Heart left ventricle (tissue), 16 donors: ENCODE data around the gene ZNF333. TPM values are rescaled to one million over a fixed set of nuclear protein-coding genes. Genes with fewer than 3 reads are reported as not detected.

Source experiments
- ATAC-seq, 4 donors: fragments of 200-7000 bp; cut with Tn5 transposase; one replicate each; pipeline ENCODE4 v1.9.1; 2020 to 2022; ENCODE audit warnings: moderate library complexity in 4 of 4, mild to moderate bottlenecking in 3 of 4, moderate number of reproducible peaks in 1 of 4
- DNase-seq, 5 donors: peaks; one replicate each; pipeline ENCODE4 v3.0.0-alpha.2; 2020
- H3K27ac ChIP-seq, 12 donors: fragments of 200-600 bp; sonication (generic) in 4 of 12; one replicate each; pipeline versions ENCODE4 v1.5.0 to v1.8.0; 2016 to 2022; ENCODE audit warnings: mild to moderate bottlenecking in 2 of 12
- H3K27me3 ChIP-seq, 9 donors: fragments of 200-600 bp; sonication (generic) in 2 of 9; one replicate each; pipeline versions ENCODE4 v1.5.1 to v1.8.0; 2016 to 2022; ENCODE audit warnings: mild to moderate bottlenecking in 3 of 9
- H3K36me3 ChIP-seq, 9 donors: fragments of 200-600 bp; sonication (generic) in 2 of 9; one replicate each; pipeline versions ENCODE4 v1.5.0 to v1.8.0; 2018 to 2022; ENCODE audit warnings: mild to moderate bottlenecking in 2 of 9
- H3K4me1 ChIP-seq, 12 donors: fragments of 200-600 bp; sonication (generic) in 4 of 12; one replicate each; pipeline versions ENCODE4 v1.5.0 to v1.8.0; 2016 to 2022; ENCODE audit warnings: mild to moderate bottlenecking in 3 of 12
- H3K4me3 ChIP-seq, 12 donors: fragments of 200-600 bp; sonication (generic) in 4 of 12; one replicate each; pipeline versions ENCODE4 v1.5.0 to v1.8.0; 2017 to 2022; ENCODE audit warnings: mild to moderate bottlenecking in 9 of 12, moderate library complexity in 4 of 12
- H3K9me3 ChIP-seq, 12 donors: fragments of 200-600 bp; sonication (generic) in 4 of 12; one replicate each; pipeline versions ENCODE4 v1.5.0 to v1.8.0; 2016 to 2022; ENCODE audit warnings: mild to moderate bottlenecking in 1 of 12
- POLR2A ChIP-seq, 2 donors: fragments of 450-650 bp; IDR thresholded peaks; one replicate each; pipeline ENCODE4 v1.6.1; 2017; ENCODE audit warnings: antibody characterized with exemption in 2 of 2, mild to moderate bottlenecking in 2 of 2, moderate library complexity in 2 of 2
- WGBS, 4 donors: extraction: QIAGEN DNeasy Blood & Tissue Kit in 2 of 4; methylation state at CpG; one replicate each; pipeline versions ENCODE4 v1.1.5 to v1.1.7; 2013 to 2018; 5-methylcytosine and 5-hydroxymethylcytosine counted together
- intact Hi-C, 10 donors: fragments of 100-400 bp; cut with DNase I; formaldehyde crosslinking; loops; one replicate each; pipeline versions ENCODE4 v1.11.1 to v1.14.2; 2022
- polyA plus RNA-seq, 2 donors: library from polyadenylated mRNA; stranded (reverse); fragments of 200-250 nt; gene quantifications; one replicate each; pipeline ENCODE4 v1.2.3, GENCODE V29; 2013
- total RNA-seq, 9 donors: library from RNA; depleted of rRNA in 2 of 9; stranded (reverse); fragments of >200 nt in 2 of 9; fragmentation: NEBNext Ultra II Directional in 3 of 9; extraction: Animal tissue kit (Norgen Biotek cat#: 25700) in 3 of 9; gene quantifications; one replicate each; pipeline versions ENCODE4 v1.1.0 to v1.2.4, GENCODE V29; 2016 to 2023
- TF ChIP-seq, protein P1 (sequence below), 12 donors: fragments of 200-600 bp; sonication (generic) in 4 of 12; IDR thresholded peaks; one replicate each; pipeline versions ENCODE4 v1.5.0 to v1.8.0; 2018 to 2022; ENCODE audit warnings: antibody characterized with exemption in 12 of 12, mild to moderate bottlenecking in 5 of 12
- donor health status: ischemic (EF 13 %, LVEDD 7.1; RV severe dilation, severe dysfunction).
- donor health status: healthy with polysubstance abuse.
- donor health status: DM: no; HTN: yes; CAD: no.
- donor health status: DM: no; HTN: no; CAD: no.
- donor health status: ischemic (EF 25% LVEDD 6.9; RV normal size, moderate dysfunction).
- donor health status: ischemic (EF 25% LVEDD 5.7; RV mildly dilated, moderate dysfunction).
- donor health status: healthy.
- donor health status: DM: yes; HTN: yes; CAD: no.
- donor health status: ischemic (EF 35%, LVEDD 5.7; RV mildly dilated, moderate dysfunction).
- donor health status: nonischemic (EF 11% LVEDD 7.7; RV severe dilation, severe dysfunction).
- donor health status: DM: yes; HTN: yes; CAD: no.
- donor health status: PGD.
- donor health status: ischemic (EF 29% LVEDD 5.4; RV normal size, mild dysfunction).
- donor health status: nonischemic (EF 23%, LVEDD 6.1; RV moderate dilation, normal function).

Gene ZNF333
- total and polyA plus RNA-seq, 11 donors, result 5.0 to 12.1 (median 8.6) TPM

- TF ChIP-seq, protein P1, sequence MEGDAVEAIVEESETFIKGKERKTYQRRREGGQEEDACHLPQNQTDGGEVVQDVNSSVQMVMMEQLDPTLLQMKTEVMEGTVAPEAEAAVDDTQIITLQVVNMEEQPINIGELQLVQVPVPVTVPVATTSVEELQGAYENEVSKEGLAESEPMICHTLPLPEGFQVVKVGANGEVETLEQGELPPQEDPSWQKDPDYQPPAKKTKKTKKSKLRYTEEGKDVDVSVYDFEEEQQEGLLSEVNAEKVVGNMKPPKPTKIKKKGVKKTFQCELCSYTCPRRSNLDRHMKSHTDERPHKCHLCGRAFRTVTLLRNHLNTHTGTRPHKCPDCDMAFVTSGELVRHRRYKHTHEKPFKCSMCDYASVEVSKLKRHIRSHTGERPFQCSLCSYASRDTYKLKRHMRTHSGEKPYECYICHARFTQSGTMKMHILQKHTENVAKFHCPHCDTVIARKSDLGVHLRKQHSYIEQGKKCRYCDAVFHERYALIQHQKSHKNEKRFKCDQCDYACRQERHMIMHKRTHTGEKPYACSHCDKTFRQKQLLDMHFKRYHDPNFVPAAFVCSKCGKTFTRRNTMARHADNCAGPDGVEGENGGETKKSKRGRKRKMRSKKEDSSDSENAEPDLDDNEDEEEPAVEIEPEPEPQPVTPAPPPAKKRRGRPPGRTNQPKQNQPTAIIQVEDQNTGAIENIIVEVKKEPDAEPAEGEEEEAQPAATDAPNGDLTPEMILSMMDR (IDR thresholded peaks at IDR 0.05), result no peak
- no peak for TF ChIP-seq POLR2A (IDR thresholded peaks at IDR 0.05)
- H3K4me1 ChIP-seq, result no peaks in the 10 kb centered on the region
- H3K9me3 ChIP-seq, result peaks cover 0 to 47% (median 20%) of the 10 kb centered on the region in 12 donors
- intact Hi-C loops, result no loop called here
- H3K4me3 ChIP-seq, result no peak overlapping the region
- DNase-seq (no peak), ATAC-seq (no peak)
- no peaks in the 10 kb centered on the region for H3K36me3 ChIP-seq
- no peaks in the 10 kb centered on the region for H3K27me3 ChIP-seq
- no peak overlapping the region for H3K27ac ChIP-seq
Measured at GRCh38 chr19:14732510-14732909, 42.7 kb downstream of the ZNF333 start.

GRCh38 chr19:14733574-14733973, 43.7 kb downstream of the ZNF333 start:
- DNase-seq, result no peak
- peaks cover 0 to 36% (median 9%) of the 10 kb centered on the region in 12 donors for H3K9me3 ChIP-seq
- 0 to 88% (median 57%) methylated on average over 1 of the region's 1 CpG for WGBS, 4 donors
- H3K27ac ChIP-seq, result no peak overlapping the region
- no peak overlapping the region for H3K4me3 ChIP-seq
- H3K36me3 ChIP-seq, result no peaks in the 10 kb centered on the region
- no peak for ATAC-seq
- TF ChIP-seq POLR2A (IDR thresholded peaks at IDR 0.05), result no peak
- TF ChIP-seq, protein P1 (IDR thresholded peaks at IDR 0.05), result no peak
- H3K4me1 ChIP-seq, result no peaks in the 10 kb centered on the region
- intact Hi-C loops, result no loop called here
- H3K27me3 ChIP-seq, result no peaks in the 10 kb centered on the region

GRCh38 chr19:14735915-14736314, 46.1 kb downstream of the ZNF333 start:
- Histone ChIP-seq H3K4me3 (no peak overlapping the region), H3K27ac (no peak overlapping the region), H3K4me1 (no peaks in the 10 kb centered on the region), H3K27me3 (no peaks in the 10 kb centered on the region), H3K36me3 (no peaks in the 10 kb centered on the region), H3K9me3 (peaks cover 0 to 19% (median 0%) of the 10 kb centered on the region in 12 donors)
- TF ChIP-seq, protein P1 (IDR thresholded peaks at IDR 0.05), result no peak
- TF ChIP-seq POLR2A (IDR thresholded peaks at IDR 0.05), result no peak
- WGBS, 4 donors, result 63 to 76% (median 72%) methylated on average over 5 of the region's 5 CpGs
- no peak for ATAC-seq
- intact Hi-C loops, result no loop called here
- no peak for DNase-seq

GRCh38 chr19:14746886-14747285, 57.0 kb downstream of the ZNF333 start:
- Histone ChIP-seq H3K4me1 (no peaks in the 10 kb centered on the region), H3K4me3 (no peak overlapping the region), H3K27me3 (no peaks in the 10 kb centered on the region), H3K9me3 (peaks cover 0 to 12% (median 0%) of the 10 kb centered on the region in 12 donors), H3K36me3 (peaks cover 0 to 38% (median 0%) of the 10 kb centered on the region in 9 donors), H3K27ac (no peak overlapping the region)
- TF ChIP-seq, protein P1 (IDR thresholded peaks at IDR 0.05), result no peak
- no peak for TF ChIP-seq POLR2A (IDR thresholded peaks at IDR 0.05)
- intact Hi-C loops, result no loop called here
- ATAC-seq, result no peak
- WGBS, 4 donors, result 70 to 75% (median 72%) methylated on average over 4 of the region's 4 CpGs
- DNase-seq, result no peak
